Activated T-helper 17 cell treated with anti-CD3 and anti-CD28 coated beads, Interleukin-2, amount 50 U/mL, for 72 hours (primary cell): ENCODE results near the gene RBM25. TPM values are rescaled to one million over a fixed set of nuclear protein-coding genes. Genes with fewer than 3 reads are reported as not detected.
"Not testable (repeated sequence)": the region's sequence is repeated elsewhere in the genome, so short reads cannot be mapped to it uniquely, and the experiment has no call there.

Experiments used
- ATAC-seq: fragments of 150-1000 bp; cut with Tn5 transposase; replicated peaks from 2 replicates; pipeline ENCODE4 v1.10.0; 2021; ENCODE audit warnings: mild to moderate bottlenecking, moderate library complexity
- H3K27ac Mint-ChIP-seq: one replicate; pipeline ENCODE4 v1.8.0; 2022; ENCODE audit warnings: mixed read lengths
- H3K27me3 Mint-ChIP-seq: one replicate; pipeline ENCODE4 v1.8.0; 2022; ENCODE audit warnings: mixed read lengths
- H3K36me3 Mint-ChIP-seq: one replicate; pipeline ENCODE4 v1.8.0; 2022; ENCODE audit warnings: low read depth, mild to moderate bottlenecking, mixed read lengths
- H3K4me1 Mint-ChIP-seq: one replicate; pipeline ENCODE4 v1.8.0; 2022; ENCODE audit warnings: mixed read lengths
- H3K4me3 Mint-ChIP-seq: one replicate; pipeline ENCODE4 v1.8.0; 2022; ENCODE audit warnings: mild to moderate bottlenecking, mixed read lengths
- H3K9me3 Mint-ChIP-seq: one replicate; pipeline ENCODE4 v1.8.0; 2022; ENCODE audit warnings: mixed read lengths
- total RNA-seq, 2 donors: library from RNA; stranded (reverse); gene quantifications; one replicate each; pipeline ENCODE4 v1.2.3, GENCODE V29; 2022

Gene RBM25
- 10 to 100 TPM; 66.5 to 94.3 TPM for total RNA-seq

DNA sequence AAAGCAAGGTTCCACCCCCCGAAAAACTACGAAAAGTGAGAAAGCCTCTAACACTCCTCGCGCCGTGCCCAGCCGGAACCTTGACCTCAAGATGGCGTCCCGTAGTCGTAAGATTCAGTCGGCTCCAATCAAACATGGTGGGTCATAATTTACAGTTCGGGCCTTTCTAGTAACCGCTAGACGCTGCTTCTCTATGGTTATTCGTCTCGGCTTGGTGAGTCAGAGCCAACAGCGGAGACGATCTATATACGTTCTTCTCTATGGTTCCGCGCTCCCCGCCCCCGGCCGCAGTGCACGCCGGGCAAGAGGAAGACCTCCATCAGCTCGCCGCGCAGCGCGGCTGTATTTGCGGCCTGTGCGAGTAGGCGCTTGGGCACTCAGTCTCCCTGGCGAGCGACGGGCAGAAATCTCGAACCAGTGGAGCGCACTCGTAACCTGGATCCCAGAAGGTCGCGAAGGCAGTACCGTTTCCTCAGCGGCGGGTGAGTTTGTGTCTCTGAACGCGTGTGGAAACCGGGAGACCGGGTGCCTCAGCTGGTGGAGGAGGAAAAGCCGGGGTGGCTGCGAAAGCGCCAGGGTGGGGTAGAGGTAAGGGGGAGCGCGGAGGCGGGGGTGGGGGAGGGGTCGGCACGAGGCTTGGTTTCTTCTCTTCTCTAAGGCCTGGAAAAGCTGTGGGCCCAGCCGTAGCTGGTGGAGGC is at the start of gene RBM25:
TSS of gene RBM25 (plus strand) at position 311 of the 698 bp plus-strand sequence. CDS start 13,108 bp downstream, outside the sequence.
- H3K4me3 Mint-ChIP-seq = no peak within 1 kb of the TSS
- no peaks in the 10 kb centered on the region for H3K9me3 Mint-ChIP-seq
- H3K27me3 Mint-ChIP-seq = no peaks in the 10 kb centered on the region
- ATAC-seq = peak; percentile 97
- no peaks in the 10 kb centered on the region for H3K36me3 Mint-ChIP-seq
- H3K4me1 Mint-ChIP-seq = peaks cover 14% of the 10 kb centered on the region
- H3K27ac Mint-ChIP-seq = no peak within 1 kb of the TSS

DNA sequence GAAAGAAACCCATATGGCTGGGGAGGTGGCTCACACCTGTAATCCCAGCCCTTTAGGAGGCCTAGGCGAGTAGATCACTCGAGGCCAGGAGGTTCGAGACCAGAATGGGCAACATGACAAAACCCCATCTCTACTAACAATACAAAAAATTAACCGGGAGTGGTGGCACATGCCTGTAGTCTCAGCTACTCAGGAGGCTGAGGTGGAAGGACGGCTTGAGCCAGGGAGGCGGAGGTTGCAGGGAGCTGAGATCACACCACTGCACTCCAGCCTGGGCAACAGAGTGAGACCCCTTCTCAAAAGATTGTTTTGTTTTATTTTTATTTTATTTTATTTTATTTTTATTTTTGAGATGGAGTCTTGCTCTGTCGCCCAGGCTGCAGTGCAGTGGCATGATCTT is 47.1 kb upstream of the RBM25 start:
- H3K4me3 Mint-ChIP-seq, H3K9me3 Mint-ChIP-seq, H3K27ac Mint-ChIP-seq, H3K27me3 Mint-ChIP-seq, ATAC-seq: not testable (repeated sequence)
- Mint-ChIP-seq H3K36me3 (peaks cover 79% of the 10 kb centered on the region), H3K4me1 (peaks cover 10% of the 10 kb centered on the region)

DNA sequence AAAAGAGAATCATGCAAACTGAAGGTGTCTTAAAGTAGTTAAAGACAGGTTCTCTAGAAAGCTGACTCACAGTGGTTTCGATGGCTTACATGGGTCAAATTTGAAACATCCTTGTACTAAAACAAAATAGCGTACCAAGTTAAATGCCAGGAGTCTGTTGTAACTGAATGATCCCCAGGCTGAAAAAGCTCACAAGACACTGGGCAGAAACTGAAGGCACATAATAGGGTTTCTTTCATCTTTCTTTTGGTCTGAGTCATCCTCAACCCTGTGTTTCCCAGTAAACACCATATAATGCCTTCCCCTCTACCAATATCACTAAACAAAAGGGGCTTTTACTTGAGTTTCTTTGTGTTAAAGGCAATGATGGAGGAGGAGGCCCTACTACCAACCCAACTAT is 44.2 kb upstream of the RBM25 start:
- H3K4me3 Mint-ChIP-seq = peak overlapping the region; percentile 46
- peaks cover 85% of the 10 kb centered on the region for H3K36me3 Mint-ChIP-seq
- ATAC-seq = peak; percentile 93

DNA sequence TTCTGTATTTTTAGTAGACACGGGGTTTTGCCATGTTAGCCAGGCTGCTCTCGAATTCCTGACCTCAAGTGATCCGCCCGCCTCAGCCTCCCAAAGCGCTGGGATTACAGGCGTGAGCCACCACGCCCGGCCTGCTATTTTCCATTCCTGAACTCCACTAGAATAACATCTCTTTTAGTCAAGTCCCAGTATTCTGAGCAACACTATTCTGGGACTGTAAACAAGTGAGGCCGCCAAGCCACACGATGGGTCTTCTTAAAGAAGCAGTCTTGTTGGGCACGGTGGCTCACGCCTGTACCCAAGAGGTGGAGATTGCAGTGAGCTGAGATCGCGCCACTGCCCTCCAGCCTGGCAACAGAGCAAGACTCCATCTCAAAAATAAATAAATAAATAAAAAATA is 42.8 kb upstream of the RBM25 start:
- H3K9me3 Mint-ChIP-seq, H3K27me3 Mint-ChIP-seq, H3K4me3 Mint-ChIP-seq, H3K27ac Mint-ChIP-seq, ATAC-seq: not testable (repeated sequence)
- H3K4me1 Mint-ChIP-seq = peaks cover 22% of the 10 kb centered on the region
- H3K36me3 Mint-ChIP-seq = peaks cover 87% of the 10 kb centered on the region

More for the DNA sequence above, 44.2 kb upstream of the RBM25 start:
- H3K27ac Mint-ChIP-seq = peak overlapping the region; percentile 34
- peaks cover 22% of the 10 kb centered on the region for H3K4me1 Mint-ChIP-seq
- no peaks in the 10 kb centered on the region for H3K9me3 Mint-ChIP-seq
- no peaks in the 10 kb centered on the region for H3K27me3 Mint-ChIP-seq

DNA sequence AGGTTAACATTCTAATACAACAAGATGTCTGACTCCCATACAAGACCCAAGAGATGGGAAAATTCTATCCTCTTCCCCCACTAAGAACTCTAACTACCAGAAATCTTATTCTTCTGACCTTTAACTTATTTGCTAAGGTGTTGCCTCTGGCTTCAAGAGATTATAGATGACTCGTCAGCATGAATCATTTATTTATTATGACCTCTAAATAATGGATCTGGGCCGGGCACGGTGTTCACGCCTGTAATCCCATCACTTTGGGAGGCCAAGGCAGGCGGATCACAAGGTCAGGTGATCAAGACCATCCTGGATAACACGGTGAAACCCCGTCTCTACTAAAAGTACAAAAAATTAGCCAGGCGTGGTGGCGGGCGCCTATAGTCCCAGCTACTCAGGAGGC is 42.3 kb upstream of the RBM25 start:
- H3K36me3 Mint-ChIP-seq = peaks cover 82% of the 10 kb centered on the region
- not testable (repeated sequence) for H3K9me3 Mint-ChIP-seq, H3K27ac Mint-ChIP-seq, H3K4me3 Mint-ChIP-seq, H3K27me3 Mint-ChIP-seq, ATAC-seq
- H3K4me1 Mint-ChIP-seq = peaks cover 22% of the 10 kb centered on the region

DNA sequence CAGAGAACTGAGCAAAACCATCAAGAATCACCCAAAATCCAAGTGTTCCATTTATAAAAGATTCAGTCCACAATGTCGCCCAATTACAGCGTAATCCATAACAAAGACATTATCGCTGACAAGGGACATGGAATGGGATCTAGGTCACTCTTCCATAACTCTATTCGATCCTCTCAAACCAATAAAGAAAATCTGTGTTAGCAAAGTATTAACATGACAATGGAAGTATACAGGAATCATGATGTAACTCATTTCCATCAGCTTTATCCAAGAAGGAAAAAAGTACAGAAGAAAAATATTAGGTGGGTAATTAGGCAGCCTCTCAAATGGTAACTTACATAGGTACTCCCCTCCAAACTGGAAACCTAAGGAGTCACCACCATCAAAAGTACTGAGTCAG is 36.3 kb upstream of the RBM25 start:
- H3K4me1 Mint-ChIP-seq = peaks cover 30% of the 10 kb centered on the region
- H3K4me3 Mint-ChIP-seq = peak overlapping the region; percentile 19
- ATAC-seq = no peak
- H3K9me3 Mint-ChIP-seq = no peaks in the 10 kb centered on the region
- no peaks in the 10 kb centered on the region for H3K27me3 Mint-ChIP-seq
- H3K36me3 Mint-ChIP-seq = peaks cover 66% of the 10 kb centered on the region
- no peak overlapping the region for H3K27ac Mint-ChIP-seq

DNA sequence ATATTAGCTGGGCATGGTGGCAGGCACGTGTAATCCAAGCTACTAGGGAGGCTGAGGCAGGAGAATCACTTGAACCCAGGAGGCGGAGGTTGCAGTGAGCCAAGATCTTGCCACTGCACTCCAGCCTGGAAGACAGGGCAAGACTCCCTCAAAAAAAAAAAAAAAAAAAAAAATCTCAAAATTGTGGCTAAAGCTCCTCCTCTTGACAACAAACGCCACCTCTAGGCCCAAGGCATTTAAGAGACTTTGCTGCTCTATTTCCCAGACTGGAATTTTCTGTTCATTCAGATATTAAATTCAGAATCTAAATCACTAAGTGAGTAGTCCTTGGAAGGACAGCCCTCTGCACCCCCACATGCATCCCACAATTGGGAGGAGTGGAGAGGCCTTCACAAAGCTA is 32.8 kb upstream of the RBM25 start:
- Mint-ChIP-seq H3K27ac (no peak overlapping the region), H3K36me3 (peaks cover 33% of the 10 kb centered on the region), H3K4me1 (peaks cover 30% of the 10 kb centered on the region), H3K27me3 (no peaks in the 10 kb centered on the region), H3K9me3 (no peaks in the 10 kb centered on the region), H3K4me3 (peak overlapping the region; percentile 91)
- no peak for ATAC-seq

DNA sequence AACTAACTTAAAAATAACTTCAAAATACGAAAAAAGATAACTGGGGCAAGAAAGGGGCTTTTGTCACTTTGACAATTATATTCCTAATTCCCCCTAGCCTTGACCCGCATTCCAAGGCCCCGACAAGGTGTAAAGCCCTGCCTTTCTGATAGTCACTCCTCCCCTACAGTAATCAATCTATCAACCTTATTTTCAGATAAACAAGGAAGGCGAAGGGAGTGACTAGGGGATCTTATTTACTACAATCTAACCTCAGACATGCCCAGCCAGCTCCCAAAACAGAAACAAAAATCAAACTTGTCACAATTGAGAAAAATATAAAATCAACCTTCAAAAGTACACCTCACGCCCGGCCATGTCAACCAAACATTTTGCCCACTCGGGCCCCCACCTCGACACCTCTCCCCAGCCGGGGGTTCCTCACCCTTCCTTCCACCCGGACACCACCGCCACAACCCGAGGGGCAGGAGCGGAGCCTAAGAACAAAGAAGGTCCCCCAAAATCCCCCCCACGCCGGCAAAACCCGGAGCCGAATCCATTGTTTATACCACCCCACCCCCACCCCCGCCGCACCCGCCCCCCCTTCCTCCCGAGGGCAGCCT is 32.0 kb upstream of the RBM25 start:
- peaks cover 32% of the 10 kb centered on the region for H3K36me3 Mint-ChIP-seq
- ATAC-seq = no peak
- H3K4me1 Mint-ChIP-seq = peaks cover 30% of the 10 kb centered on the region
- no peaks in the 10 kb centered on the region for H3K9me3 Mint-ChIP-seq
- peak overlapping the region; percentile 89 for H3K27ac Mint-ChIP-seq
- peak overlapping the region; percentile 91 for H3K4me3 Mint-ChIP-seq
- no peaks in the 10 kb centered on the region for H3K27me3 Mint-ChIP-seq

DNA sequence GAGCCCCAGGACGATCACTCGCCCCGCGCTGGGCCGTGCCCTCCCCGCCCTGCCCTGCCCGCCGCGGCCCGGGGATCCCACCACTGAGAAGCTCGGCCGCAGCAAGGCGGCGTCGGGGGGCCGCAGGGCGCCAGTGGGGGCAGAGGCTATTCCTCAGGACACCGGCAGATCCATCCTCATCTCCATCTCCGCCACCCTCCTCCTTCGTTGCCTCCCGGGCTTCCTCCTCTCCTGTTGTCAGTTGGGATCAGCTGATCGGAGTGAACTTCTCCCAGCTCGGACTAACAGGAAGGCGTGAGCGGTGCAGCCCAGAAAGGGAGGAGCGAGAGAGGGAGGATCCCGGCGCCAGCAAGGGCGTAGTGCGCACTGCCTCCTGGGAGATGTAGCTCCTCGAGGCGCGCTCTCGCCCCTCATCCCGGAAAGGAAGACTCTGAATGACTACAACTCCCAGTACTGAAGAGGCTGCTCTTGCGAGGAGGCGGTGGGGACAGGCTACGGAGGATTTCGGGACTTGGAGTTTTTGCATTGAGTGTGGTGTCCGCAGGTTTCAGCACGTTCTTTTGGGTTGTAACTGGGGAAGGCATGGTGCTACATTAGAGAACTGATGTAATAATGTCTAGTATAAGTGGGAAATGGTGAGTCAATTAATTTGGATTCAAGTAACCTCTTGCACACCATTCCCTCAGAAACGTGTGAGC is 31.3 kb upstream of the RBM25 start, which contains the start of gene ZFYVE1:
TSS of gene ZFYVE1 (minus strand) at position 262 of the 698 bp plus-strand sequence. CDS start 2,598 bp downstream, outside the sequence.
- peak within 1 kb of the TSS; percentile 91 for H3K4me3 Mint-ChIP-seq
- H3K9me3 Mint-ChIP-seq = no peaks in the 10 kb centered on the region
- H3K4me1 Mint-ChIP-seq = peaks cover 24% of the 10 kb centered on the region
- peak; percentile 99 for ATAC-seq
- H3K27ac Mint-ChIP-seq = peak within 1 kb of the TSS; percentile 89
- H3K36me3 Mint-ChIP-seq = peaks cover 25% of the 10 kb centered on the region
- no peaks in the 10 kb centered on the region for H3K27me3 Mint-ChIP-seq

DNA sequence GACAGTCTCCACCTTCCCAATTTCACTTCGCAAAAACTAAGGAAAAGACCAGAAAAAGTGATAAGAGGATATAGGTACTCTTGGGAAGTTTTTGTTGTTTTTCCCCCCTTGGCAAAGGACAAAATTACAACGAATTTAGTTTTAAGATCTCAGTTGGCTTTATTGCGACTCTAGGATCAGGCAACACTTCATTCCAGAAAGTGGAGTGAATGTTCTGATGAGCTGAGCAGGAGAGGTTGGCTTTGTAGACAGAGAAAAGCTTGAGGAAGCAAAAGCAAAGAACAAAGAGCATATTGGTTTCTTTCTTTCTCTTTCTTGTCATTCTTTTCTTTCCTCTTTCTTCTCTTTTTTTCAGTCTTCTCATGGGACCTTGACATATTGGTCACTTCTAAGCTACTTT is 30.8 kb upstream of the RBM25 start:
- Mint-ChIP-seq H3K4me1 (peaks cover 20% of the 10 kb centered on the region), H3K4me3 (peak overlapping the region; percentile 91), H3K36me3 (peaks cover 20% of the 10 kb centered on the region), H3K27ac (peak overlapping the region; percentile 89), H3K27me3 (no peaks in the 10 kb centered on the region), H3K9me3 (no peaks in the 10 kb centered on the region)
- no peak for ATAC-seq

DNA sequence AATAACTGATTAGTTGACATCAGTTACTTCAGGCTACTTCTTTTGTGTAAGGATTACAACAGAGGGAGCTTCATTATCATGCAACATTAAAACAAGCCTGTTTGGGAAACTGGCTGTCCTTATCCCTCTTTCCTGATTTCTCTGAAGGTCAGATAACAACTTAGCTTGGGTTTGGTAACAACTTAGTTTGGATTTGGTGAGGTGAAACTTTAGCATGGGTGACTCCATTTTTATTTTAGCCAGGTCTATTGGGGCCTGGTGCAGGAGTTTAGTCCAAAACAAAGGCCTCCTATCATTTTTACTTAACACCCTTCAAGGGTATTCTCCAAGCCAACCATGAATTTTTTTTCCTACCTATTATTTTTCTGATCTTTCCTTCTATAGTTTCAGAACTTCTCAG is 30.4 kb upstream of the RBM25 start:
- H3K4me3 Mint-ChIP-seq = peak overlapping the region; percentile 91
- no peaks in the 10 kb centered on the region for H3K9me3 Mint-ChIP-seq
- peaks cover 17% of the 10 kb centered on the region for H3K4me1 Mint-ChIP-seq
- peak overlapping the region; percentile 89 for H3K27ac Mint-ChIP-seq
- no peak for ATAC-seq
- H3K36me3 Mint-ChIP-seq = peaks cover 16% of the 10 kb centered on the region
- no peaks in the 10 kb centered on the region for H3K27me3 Mint-ChIP-seq

DNA sequence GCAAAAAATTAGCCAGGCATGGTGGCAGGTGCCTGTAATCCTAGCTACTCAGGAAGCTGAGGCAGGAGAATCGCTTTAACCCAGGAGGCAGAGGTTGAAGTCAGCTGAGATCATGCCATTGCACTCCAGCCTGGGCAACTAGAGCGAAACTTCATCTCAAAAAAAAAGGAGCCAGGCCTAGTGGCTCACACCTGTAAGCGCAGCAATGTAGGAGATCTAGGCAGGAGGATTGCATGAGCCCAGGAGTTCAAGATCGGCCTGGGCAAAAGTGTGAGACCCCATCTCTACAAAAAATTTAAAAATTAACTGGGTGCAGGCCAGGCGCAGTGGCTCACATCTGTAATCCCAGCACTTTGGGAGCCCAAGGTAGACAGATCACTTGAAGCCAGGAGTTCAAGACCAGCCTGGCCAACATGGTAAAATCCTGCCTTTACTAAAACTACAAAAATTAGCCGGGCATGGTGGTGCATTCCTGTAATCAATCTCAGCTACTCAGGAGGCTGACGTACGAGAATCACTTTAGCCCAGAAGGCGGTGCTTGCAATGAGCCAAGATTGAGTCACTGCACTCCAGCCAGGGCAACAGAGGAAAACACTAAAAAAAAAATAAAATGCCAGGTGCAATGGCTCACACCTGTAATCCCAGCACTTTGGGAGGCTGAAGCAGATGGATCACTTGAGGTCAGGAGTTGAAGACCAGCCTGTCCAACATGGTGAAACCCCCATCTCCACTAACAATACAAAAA is 21.5 kb upstream of the RBM25 start:
- H3K27me3 Mint-ChIP-seq, H3K4me3 Mint-ChIP-seq, ATAC-seq, H3K27ac Mint-ChIP-seq, H3K4me1 Mint-ChIP-seq, H3K9me3 Mint-ChIP-seq, H3K36me3 Mint-ChIP-seq: not testable (repeated sequence)

DNA sequence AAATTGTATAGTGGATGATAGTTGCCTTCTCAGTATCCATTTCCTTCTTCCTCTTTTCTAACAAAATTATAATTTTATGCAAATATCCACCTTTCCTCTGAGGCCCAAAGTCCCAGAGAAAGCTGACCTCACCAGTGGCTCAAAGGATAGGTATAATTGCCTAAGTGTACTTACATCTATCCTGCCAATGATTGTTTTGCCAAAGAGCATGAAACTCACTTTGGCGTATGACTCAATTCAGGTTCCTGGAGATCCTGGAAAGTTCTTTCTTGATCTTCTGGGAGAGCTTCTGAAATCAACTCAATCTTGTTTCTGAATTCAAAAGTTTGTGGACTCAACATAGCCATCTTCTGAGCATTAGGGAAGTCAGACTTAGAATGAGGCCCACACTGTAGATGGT is 10.5 kb upstream of the RBM25 start:
- H3K9me3 Mint-ChIP-seq = no peaks in the 10 kb centered on the region
- H3K27me3 Mint-ChIP-seq = no peaks in the 10 kb centered on the region
- no peaks in the 10 kb centered on the region for H3K4me1 Mint-ChIP-seq
- no peak for ATAC-seq
- no peak overlapping the region for H3K4me3 Mint-ChIP-seq
- H3K36me3 Mint-ChIP-seq = no peaks in the 10 kb centered on the region
- no peak overlapping the region for H3K27ac Mint-ChIP-seq

DNA sequence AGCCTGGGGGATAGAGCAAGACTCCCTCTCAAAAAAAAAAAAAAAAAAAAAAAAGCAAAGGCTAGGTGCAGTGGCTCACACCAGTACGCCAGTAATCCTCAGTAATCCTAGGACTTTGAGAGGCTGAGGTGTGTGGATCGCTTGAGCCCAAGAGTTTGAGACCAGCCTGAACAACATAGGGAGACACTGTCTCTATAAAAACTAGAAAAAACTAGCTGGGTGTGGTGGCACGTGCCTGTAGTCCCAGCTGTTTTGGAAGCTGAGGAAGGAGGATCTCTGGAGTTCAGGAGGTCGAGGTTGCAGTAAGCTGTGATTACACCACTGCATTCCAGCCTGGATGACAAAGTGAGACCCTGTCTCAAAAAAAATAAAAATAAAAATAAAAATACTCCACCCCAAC is 8.9 kb upstream of the RBM25 start:
- no peak for ATAC-seq
- no peaks in the 10 kb centered on the region for H3K27me3 Mint-ChIP-seq
- H3K36me3 Mint-ChIP-seq = no peaks in the 10 kb centered on the region
- H3K4me3 Mint-ChIP-seq = no peak overlapping the region
- no peak overlapping the region for H3K27ac Mint-ChIP-seq
- H3K9me3 Mint-ChIP-seq = no peaks in the 10 kb centered on the region
- H3K4me1 Mint-ChIP-seq = no peaks in the 10 kb centered on the region
